DMS79 (cell line): ENCODE data around the gene AOPEP.

Experiments used
- DNase-seq: peaks from one replicate; lab custom pipeline; 2025; lab: John Stamatoyannopoulos, UW

AOPEP gene

DNA sequence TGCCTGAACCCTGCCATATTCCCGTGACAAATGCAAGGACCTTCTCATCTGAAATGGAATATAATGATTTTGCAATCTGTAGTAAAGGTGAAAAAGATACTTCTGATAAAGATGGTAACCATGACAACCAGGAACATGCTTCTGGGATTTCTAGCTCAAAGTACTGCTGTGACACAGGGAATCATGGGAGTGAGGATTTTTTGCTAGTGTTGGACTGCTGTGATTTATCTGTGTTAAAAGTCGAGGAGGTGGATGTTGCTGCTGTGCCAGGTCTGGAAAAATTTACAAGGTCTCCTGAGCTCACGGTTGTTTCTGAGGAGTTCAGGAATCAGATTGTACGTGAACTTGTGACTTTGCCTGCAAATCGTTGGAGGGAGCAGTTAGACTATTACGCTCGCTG lies 33.5 kb downstream of the AOPEP start:
- no peak for DNase-seq

DNA sequence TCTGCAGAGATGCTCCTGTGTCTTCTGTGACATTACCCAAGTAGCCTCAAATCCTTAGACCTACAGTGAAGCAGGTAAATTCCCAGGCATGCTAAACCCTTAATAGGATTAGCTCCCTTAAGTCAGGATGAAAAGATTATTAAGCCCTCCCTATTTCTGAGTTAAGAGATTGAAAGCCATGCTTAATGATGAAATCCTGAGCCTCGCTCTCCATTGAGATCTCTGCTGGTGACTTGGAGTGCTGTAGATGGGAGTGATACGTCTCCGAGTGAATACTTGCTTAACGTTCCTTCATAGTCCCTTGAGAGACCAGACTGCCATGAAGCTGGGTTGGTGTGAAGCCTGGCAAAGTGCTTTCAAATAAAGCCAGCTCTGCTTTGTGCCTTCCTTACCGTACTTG lies 34.2 kb downstream of the AOPEP start:
- no peak for DNase-seq

DNA sequence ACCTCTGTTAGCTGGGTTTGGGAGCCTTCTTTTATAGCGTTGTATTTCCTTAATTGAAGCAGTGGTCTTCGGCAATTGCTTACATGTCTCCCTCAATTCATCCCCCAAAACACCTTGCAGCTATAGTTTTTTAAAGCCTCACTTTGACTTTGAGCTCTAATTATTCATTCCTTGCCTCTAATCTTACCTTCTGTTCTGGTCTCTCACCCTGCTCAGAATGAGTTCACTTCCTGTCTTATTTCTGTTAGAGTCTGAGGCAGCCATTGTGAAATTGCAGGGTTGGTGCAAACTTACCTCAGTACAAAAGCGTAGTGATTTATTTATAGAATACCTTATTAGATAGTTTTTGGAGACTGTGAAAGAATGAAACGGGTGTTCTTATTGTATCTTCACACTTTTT lies 35.0 kb downstream of the AOPEP start:
- DNase-seq = no peak

GRCh38 chr9:94767331-94768072 lies 41.0 kb downstream of the AOPEP start:
- no peak for DNase-seq

DNA sequence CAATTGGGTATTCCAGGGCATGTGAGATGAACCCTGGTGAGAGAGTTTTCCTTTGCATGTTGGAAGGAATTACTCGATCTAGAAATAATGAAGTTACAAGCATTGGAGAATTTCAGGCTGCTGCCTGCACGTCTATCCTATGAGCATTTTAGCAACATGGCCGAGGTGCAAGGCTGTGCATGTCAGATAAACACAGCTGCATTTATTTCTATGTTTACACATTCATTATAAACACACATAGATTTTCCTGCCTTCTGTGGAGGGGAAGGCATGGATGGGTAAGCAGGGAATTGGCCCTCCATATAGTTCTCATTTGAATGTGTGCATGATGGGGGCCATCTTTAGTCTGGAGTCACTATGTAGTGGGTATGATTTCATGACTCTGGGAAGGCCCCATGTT lies 42.3 kb downstream of the AOPEP start:
- DNase-seq = no peak

GRCh38 chr9:94770334-94770733 lies 43.8 kb downstream of the AOPEP start:
- no peak for DNase-seq

DNA sequence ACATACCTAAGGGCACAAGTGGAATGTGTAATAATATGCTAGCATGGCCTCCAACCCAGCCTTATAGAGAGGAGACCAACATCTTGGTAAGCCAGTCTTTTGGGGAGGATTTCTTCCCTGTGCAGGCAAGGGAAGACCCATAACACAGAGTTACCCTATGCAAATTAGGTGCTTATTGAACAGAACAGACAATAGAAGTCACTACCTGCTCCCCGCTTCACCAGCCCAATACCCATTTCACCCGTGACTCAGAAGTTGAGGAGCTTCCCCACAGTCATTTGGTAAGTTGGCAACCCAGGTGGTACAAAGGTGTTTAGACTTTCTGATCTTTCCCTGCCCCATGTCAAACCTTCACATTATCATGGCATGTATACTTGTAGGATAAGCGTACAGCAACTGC lies 44.6 kb downstream of the AOPEP start:
- no peak for DNase-seq

- no peak for DNase-seq
Observed at GRCh38 chr9:94772144-94772543, 45.6 kb downstream of the AOPEP start.

GRCh38 chr9:94772639-94773303 lies 46.3 kb downstream of the AOPEP start:
- no peak for DNase-seq

GRCh38 chr9:94773655-94774054 lies 47.2 kb downstream of the AOPEP start:
- no peak for DNase-seq

- DNase-seq = no peak
Observed at GRCh38 chr9:94778013-94778412, 51.5 kb downstream of the AOPEP start.

DNA sequence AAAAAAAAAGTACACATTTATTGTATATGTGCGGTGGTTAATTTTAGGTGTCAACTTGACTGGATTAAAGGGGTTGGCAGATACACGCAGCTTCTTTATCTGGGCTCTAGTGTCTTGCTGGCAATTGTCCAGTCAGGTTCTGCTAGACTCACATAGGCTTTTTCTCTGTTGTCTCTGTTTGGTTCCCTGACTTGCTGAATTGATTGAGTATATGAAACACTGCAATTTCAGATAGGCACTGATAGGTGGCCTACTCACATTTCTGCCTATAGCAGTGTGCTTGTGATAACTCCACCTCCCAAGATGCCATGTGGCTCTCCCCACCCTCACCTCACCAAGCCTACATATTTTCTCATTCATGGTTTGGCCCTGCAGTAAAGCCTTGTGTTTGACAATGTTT lies 52.5 kb downstream of the AOPEP start:
- DNase-seq = no peak

GRCh38 chr9:94779693-94780290 lies 53.3 kb downstream of the AOPEP start:
- DNase-seq = no peak

DNA sequence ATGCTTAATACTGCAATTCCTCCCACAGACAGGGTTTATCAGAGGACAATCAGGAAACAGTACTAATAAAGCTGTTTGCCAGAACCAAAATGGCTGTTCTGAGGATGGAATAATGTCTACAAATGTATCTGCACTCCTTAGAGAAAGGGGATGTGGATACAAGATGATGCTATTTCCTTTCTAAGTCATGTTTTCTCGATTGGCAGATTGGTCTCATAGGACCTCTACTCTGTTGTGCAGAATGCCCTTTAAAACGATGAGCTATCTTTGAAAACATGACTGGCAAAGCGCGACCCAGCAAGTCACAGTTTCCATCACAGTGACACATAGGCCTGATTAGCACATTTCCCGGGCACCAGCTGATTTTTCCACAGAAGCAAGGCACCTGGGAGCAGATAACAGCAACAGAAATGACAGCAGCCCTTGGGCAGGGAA lies 54.0 kb downstream of the AOPEP start:
- DNase-seq = no peak

DNA sequence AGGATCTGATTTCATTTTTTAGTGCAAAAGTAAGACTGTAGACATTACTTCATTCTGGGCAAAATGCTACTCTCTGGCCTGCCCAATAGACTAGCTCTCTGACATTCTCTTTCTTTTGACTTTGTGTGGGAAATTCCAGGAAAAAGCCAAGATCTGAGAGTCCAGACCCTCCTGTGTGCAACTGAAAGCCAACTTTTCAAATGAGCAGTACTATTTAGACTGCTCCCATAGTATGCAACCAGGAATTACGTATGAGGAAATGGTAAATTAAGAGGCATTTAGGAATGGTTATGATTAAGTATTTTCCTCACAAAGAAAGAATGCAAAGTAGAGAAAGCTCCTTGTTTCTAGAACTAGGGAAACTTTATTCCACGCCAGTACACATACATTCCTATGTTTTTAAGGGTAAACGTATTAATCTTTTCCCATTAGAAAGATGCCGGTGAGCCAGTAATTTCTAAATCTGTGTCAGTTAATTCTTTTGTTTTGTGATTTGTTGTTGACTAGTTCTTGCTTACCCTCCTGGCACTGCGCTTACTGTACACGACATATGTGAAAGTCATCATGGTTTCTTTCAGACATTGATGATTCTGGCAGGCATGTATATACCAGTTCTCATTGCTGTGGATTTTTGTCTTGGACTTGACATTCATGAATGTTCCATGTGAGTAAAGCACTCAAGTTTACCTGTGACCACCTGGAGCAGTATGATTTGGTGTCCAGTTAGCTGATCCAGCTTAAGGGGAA lies 56.0 kb downstream of the AOPEP start:
- no peak for DNase-seq

GRCh38 chr9:94783102-94783682 lies 56.7 kb downstream of the AOPEP start:
- peak; percentile 96 for DNase-seq

DNA sequence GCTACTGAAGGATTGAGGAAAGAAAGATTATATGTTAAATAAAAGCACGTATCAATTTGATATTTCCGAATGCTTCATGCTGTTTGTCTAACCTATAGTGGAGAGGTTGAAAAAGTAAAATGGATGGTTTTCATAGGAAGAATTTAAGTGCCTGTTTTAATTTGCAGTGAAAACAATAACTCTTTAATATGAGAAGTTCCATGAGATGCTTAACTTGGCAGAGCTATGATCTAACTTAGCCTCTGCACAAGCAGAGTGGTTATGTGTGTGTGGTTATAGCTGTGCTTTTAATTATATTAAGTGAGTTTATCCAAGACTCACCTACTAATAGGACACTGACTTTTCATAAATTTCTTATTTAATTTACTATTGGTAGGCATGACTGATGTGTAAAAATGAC lies 57.4 kb downstream of the AOPEP start:
- DNase-seq = no peak

- DNase-seq = no peak
Observed at GRCh38 chr9:94785215-94786169, 59.0 kb downstream of the AOPEP start.

- DNase-seq = no peak
Observed at GRCh38 chr9:94786586-94786985, 60.1 kb downstream of the AOPEP start.

- DNase-seq = no peak
Observed at GRCh38 chr9:94787266-94787665, 60.8 kb downstream of the AOPEP start.

DNA sequence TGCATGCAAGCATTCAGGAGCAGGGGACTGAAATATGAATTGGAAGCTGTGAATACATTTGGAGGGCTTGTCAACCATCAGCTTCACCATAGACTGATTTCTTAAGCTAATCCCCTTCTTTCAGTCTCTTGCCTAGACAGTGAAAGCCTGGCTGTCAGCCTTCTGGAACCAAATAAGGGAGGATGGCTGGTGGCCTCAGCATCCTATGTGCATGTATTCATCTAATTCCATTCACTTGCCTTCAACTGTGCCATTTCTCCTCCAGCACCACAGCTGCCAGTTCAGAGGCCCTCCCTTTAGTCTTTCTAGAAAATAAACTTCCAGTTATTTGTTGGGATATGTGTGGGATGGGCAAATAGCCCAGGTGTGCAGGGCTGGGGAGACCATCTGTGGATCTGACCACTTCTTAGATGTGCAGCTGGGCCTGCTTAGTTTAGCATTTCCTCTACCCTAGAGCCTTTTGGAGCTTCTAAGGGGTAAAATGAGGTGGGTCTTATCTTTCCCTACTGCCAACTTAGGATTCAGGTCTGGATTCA lies 62.1 kb downstream of the AOPEP start:
- no peak for DNase-seq
